PC-3 (cell line): ENCODE data around the gene BTBD16.

Experiments
- CTCF ChIP-seq: fragments of 300-600 bp; sonication (generic); conservative IDR thresholded peaks from 2 replicates; pipeline ENCODE4 v1.5.1; 2017; ENCODE audit warnings: antibody characterized with exemption, low read depth, mild to moderate bottlenecking, low read length
- EZH2 ChIP-seq: fragments of 300-600 bp; sonication (generic); IDR thresholded peaks from one replicate; pipeline ENCODE4 v1.6.1; 2017; ENCODE audit warnings: antibody characterized with exemption, mild to moderate bottlenecking, low read length; ENCODE audit not compliant: unreplicated experiment

GRCh38 chr10:122236690-122237306 is 34.3 kb upstream of the BTBD16 start:
- TF ChIP-seq CTCF (no peak), EZH2 (no peak)
